DMS153 treated with DMSO at 0.1 percent for 48 hours (cell line): Measurements from ENCODE around the gene SPOPL.
"Not testable (repeated sequence)": the region's sequence is repeated elsewhere in the genome, so short reads cannot be mapped to it uniquely, and the experiment has no call there.

Experiments
- DNase-seq: peaks from one replicate; lab custom pipeline; 2025; ENCODE audit not compliant: unreplicated experiment; lab: John Stamatoyannopoulos, UW

SPOPL gene

GRCh38 chr2:138522556-138522955 is 21.0 kb downstream of the SPOPL start:
- no peak for DNase-seq

DNA sequence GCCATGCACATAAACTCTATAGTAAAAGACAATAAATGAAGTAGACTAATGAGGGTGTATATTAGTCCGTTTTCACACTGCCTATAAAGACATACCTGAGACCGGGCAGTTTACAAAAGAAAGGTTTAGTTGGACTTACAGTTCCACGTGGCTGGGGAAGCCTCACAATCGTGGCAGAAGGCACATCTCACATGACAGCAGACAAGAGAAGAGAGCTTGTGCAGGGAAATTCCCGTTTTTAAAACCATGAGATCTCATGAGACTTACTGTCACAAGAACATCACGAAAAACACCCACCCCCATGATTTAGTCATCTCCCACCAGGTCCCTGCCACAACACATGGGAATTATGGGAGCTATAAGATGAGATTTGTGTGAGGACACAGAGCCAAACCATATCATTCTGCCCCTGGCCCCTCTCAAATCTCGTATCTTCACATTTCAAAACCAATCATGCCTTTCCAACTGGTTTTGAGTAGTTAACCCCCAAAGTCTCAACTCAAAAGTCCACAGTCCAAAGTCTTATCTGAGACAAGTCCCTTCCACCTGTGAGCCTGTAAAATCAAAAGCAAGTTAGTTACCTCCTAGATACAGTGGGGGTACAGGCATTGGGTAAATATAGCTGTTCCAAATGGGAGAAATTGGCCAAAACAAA is 21.6 kb downstream of the SPOPL start:
- DNase-seq: not testable (repeated sequence)

DNA sequence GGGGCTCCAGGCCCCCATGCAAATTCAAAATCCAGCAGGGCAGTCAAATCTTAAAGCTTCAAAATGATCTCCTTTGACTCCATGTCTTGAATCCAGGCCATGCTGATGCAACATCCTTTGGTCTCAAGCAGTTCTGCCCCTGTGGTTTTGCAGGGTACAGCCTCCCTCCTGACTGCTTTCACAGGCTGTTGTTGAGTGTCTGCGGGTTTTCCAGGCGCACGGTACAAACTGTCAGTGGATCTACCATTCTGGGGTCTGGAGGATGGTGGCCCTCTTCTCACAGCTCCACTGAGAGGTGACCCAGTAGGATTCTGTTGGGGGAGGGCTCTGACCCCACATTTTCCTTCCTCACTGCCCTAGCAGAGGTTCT is 22.1 kb downstream of the SPOPL start:
- DNase-seq: not testable (repeated sequence)

DNA sequence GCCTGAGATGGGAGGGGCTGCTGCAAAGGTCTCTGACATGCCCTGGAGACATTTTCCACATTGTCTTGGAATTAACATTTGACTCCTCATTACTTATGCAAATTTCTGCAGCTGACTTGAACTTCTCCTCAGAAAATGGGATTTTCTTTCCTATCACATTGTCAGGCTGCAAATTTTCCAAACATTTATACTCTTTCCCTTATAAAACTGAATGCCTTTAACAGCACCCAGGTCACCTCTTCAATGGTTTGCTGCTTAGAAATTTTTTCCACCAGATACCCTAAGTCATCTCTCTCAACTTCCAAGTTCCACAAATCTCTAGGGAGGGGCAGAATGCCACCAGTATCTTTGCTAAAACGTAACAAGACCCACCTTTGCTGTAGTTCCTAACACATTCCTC is 22.8 kb downstream of the SPOPL start:
- DNase-seq: not testable (repeated sequence)

DNA sequence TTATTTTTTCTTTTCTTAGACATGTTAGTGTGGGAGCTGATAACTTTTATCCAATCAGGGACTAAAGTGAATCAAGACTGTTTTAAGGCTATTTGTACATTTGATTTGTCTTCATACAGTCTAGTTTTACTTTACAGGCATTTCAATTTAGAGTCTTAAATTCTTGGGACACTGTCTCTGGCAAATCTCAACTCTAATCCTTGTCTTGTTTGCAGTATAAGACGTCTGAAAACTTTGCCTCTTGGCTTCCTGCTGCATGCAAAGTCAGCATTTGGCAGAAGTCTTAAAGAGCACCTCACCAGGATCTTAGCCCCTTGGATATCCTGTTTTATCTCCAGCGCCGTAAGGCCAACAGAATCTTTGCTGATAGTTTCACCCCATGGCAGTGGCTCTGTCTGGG is 30.3 kb downstream of the SPOPL start:
- no peak for DNase-seq

DNA sequence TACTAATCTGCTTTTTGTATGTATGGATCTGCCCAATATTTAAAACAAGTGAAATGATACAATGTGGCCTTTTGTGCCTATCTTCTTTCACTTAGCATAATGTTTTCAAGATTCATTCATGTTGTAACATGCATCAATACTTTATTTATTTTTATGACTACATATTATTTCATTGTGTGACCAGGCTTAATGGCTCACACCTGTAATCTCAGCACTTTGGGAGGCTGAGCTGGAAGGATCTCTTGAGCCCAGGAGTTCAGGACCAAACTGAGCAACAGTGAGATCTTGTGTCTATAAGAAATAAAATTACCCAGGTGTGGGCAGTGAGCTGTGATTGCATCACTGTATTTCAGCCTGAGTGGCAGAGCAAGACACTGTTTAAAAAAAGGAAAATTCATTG is 33.2 kb downstream of the SPOPL start:
- no peak for DNase-seq

- DNase-seq: no peak
Measured at GRCh38 chr2:138536302-138536701, 34.7 kb downstream of the SPOPL start.

- DNase-seq: no peak
Measured at GRCh38 chr2:138536740-138537139, 35.2 kb downstream of the SPOPL start.

DNA sequence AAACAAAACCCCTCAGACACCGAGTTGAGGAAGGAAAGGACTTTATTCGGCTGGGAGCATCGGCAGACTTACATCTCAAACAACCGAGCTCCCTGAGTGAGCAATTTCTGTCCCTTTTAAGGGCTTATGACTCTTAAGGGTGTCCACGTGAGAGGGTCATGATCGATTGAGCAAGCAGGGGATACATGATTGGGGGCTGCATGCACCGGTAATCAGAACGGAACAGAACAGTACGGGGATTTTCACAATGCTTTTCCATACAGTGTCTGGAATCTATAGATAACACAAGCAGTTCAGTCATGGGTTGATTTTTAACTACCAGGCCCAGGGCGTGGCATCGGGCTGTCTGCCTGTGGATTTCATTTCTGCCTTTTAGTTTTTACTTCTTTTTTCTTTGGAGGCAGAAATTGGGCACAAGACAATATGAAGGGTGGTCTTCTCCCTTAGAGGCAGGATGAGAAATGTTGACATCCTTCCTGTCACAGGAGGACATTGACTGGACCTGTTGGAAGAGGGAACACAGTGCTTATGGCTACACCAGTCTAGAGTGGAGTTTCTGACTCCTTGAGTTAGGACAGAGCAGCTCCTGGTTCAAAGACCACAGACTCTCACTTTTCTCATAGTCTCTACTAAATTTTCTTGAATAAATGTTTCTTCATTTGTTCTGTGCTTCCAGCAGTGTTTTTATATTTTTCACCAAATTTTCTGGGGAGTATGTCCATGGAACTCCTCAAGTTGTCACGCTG is 35.8 kb downstream of the SPOPL start:
- no peak for DNase-seq

DNA sequence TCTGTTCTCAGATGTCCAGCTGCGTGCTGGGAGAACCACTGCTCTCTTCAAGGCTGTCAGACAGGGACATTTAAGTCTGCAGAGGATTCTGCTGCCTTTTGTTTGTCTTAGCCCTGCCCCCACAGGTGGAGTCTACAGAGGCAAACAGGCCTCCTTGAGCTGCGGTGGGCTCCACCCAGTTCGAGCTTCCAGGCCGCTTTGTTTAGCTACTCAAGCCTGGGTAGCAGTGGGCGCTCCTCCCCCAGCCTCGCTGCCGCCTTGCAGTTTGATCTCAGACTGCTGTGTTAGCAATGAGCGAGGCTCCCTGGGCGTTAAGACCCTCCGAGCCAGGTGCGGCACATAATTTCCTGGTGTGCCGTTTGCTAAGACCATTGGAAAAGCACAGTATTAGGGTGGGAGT is 42.6 kb downstream of the SPOPL start:
- not testable (repeated sequence) for DNase-seq

DNA sequence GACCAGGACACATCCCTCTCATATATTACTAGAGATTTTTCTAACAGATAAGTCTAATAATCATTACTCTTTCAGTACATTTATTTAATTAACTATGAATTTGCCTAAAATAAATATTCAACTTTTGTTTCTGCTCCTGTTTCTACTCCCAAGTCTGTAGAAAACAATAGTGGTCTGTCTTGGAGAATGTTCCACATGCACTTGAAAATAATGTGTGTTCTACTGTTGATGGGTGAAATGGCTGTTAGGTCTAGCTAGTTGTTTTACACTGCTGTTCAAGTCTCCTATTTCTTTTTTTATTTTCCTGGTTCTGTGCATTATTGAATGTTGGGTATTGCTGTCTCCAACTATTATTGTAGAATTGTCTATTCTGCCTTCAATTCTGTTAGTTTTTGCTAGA is 47.2 kb downstream of the SPOPL start:
- no peak for DNase-seq

DNA sequence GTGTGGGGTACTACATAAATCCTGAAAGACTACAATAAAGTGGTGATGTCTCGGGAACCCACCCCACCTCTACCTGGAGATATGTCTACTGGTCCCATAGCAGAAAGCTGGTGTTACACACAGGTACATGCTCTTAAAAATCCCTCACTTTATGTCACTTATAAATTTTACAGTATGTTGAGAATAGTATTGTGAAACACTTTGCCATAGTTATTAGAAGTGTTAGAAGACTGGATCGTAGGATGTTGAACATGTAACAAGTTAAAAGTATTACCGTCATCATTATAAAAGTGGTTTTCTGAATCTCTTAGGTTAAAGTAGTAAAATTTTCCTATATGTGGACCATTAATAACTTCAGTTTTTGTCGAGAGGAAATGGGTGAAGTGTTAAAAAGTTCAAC is 48.6 kb downstream of the SPOPL start:
- no peak for DNase-seq

DNA sequence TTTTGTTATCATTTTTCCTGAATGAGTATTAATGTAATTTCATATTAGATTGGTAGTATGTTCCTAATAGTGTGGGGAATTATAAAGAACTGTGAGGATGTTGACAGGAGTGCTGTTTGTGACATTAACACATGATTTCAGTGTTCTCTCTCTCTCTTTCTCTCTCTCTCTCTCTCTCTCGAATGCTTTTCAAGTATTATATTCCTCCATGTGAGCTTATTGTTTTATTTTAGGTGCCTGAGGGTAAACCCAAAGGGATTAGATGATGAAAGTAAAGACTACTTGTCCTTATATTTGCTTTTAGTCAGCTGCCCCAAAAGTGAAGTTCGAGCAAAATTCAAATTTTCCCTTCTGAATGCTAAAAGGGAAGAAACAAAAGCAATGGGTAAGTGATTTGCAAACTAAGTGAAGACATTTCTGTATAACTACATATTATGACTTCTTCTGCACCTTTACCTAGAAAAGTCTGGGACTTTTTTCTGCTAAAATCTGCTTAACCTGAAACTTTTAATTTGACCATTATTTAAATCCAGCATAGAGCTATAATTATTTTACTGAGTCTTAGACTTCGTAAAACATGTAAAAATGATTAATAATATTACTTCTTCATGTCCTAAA is 49.2 kb downstream of the SPOPL start:
- no peak for DNase-seq

- DNase-seq: no peak
Measured at GRCh38 chr2:138554123-138554522, 52.6 kb downstream of the SPOPL start.

DNA sequence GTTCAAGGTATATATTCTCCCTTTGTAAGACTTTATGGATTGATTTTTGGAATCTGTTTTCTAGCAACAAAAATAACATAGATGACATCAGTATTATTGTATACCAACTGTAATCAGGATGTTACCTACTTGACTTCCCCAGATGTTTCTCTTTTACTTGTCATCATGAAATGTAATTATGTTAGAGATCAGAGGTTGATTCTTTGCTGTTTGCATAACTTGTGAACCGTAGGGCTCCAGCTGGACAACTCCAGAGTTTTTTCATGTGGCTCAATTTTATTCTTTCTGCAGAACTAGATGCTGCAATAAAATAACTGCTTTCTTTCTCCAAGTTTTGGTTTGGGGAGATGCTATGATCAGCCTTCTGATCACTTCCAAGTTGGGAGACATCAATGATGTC is 58.1 kb downstream of the SPOPL start:
- no peak for DNase-seq

- no peak for DNase-seq
Measured at GRCh38 chr2:138564586-138565229, 63.1 kb downstream of the SPOPL start.

DNA sequence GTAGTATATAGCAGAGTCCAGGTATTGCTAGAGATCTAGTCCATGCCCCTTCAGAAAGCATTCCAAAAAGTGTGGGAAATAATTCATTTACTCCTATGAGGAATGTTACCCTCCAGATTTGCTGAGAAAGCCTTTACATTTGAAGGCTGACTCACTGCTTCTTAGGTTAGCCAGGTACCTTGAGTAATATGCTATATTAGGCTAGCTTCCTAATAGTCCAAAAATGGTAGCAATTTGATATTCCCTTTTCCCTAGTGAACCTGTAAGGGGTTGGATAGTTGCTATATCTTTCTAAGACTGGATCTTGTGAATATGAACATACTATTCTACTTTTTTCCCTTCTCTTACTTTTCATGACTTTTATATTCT is 63.6 kb downstream of the SPOPL start:
- DNase-seq: no peak

- DNase-seq: no peak
Measured at GRCh38 chr2:138572318-138572717, 70.7 kb downstream of the SPOPL start.

DNA sequence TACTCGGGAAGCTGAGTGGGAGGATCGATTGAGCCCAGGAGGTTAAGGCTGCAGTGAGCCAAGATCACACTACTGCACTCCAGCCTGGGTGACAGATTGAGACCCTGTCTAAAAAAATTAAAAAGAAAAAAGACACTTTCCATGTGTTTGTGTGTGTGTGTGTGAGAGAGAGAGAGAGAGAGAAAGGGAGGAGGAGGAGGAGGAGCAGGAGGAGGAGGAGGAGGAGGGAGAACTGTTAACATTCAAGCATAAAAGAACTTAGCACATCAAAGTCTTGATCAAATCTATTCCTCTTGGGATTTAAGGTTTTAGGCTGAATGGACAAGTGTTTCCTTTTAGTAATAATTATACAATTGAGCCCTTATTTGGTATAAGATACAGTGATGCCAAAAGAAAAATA is 75.5 kb downstream of the SPOPL start:
- DNase-seq: no peak

DNA sequence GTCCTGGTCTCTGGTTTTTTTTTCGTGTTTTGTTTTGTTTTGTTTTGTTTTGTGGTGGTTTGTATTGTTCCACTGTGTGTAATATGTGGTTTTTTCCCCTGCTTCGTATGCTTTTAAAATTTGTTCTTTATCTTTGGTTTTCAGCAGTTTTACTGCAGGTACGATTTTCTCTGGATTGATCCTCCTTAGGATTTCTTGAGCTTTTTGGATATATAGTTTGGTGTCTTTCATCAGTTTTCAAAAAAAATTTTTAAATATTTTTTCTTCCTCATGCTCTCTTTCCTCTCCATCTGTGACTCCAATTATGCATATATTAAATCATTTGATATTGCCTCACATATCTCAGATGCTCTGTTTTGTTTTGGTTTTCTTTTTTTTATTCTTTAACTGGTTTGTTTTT is 78.0 kb downstream of the SPOPL start:
- no peak for DNase-seq

DNA sequence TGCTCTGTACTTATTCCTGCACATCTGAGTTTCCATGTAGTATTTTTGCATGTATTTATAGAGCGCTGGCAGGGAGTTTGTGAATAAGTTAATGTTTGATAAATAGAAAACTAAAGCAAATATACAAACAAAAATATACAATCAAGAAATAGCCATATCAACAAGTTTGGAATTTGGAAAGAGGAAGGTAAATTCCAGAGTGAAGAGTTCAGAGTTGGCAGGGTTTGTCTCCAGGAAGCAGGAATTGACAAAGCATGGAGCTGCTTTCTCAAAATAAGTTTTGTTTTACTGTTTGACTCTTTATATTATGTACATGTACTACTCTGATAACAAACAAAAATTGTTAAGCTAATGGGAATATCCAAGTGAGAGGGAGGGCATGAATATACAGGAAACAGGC is 80.3 kb downstream of the SPOPL start:
- DNase-seq: no peak

- no peak for DNase-seq
Measured at GRCh38 chr2:138589663-138590062, 88.1 kb downstream of the SPOPL start.
